HEK293T (cell line): Measurements from ENCODE around the gene RBM6.

Experiments used
- BHLHE40 ChIP-seq: fragments of 450-650 bp; IDR thresholded peaks from 2 replicates; pipeline ENCODE4 v1.6.1; 2016; ENCODE audit warnings: mild to moderate bottlenecking, moderate library complexity, borderline replicate concordance
- LEF1 ChIP-seq: fragments of 450-650 bp; IDR thresholded peaks from 2 replicates; pipeline ENCODE4 v1.6.1; 2017; ENCODE audit warnings: mild to moderate bottlenecking, borderline replicate concordance
- SP1 ChIP-seq: fragments of 450-650 bp; IDR thresholded peaks from 2 replicates; pipeline ENCODE4 v1.6.1; 2017
- SUZ12 ChIP-seq: fragments of 450-650 bp; IDR thresholded peaks from 2 replicates; pipeline ENCODE4 v1.6.1; 2016; ENCODE audit warnings: mild to moderate bottlenecking

- TF ChIP-seq LEF1 (no peak), SP1 (no peak), BHLHE40 (no peak), SUZ12 (no peak)
These were observed 181.4 kb downstream of the RBM6 start for GRCh38 chr3:50121072-50122032.
